ENCODE results near the gene C11orf21. TPM values are rescaled to one million over a fixed set of nuclear protein-coding genes. Genes with fewer than 3 reads are reported as not detected.

The C11orf21 gene
- total RNA-seq, 1 experiment from 2014 or later, result 0.09 TPM

DNA sequence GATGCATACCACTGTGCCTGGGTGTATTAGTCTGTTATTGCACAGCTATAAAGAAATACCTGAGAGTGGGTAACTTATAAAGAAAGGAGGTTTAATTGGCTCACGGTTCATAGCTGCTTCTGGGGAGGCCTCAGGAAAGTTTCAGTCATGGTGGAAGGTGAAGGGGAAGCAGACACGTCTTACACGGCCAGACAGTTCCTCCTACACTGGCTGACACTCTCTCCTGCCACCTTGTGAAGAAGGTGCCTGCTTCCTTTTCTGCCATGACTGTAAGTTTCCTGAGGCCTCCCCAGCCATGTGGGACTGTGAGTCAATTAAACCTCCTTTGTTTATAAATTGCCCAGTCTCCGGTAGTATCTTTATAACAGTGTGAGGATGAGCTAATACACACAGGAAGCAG is 41.8 kb upstream of the C11orf21 start:
- CTCF ChIA-PET, result no interaction called here
- POLR2A ChIA-PET, result interaction anchor here (0.5 kb wide), 1 partner anchor 35 kb away, joined by 6 read pairs; no protein-coding TSS in a partner anchor
- intact Hi-C loops (cut with micrococcal nuclease; ENCODE audit: unreplicated experiment), result no loop called here
- Histone ChIP-seq H3K4me3 (ENCODE audit: low read depth, low read length) (no peak overlapping the region), H3K4me1 (no peaks in the 10 kb centered on the region), H3K9me3 (peaks cover 5% of the 10 kb centered on the region; the same call in 1 of the 2 replicates), H3K36me3 (ENCODE audit: control insufficient read depth, insufficient read depth, low read length) (no peaks in the 10 kb centered on the region), H3K27me3 (replicated peaks; ENCODE audit: control insufficient read depth, insufficient read depth, low read length) (no peaks in the 10 kb centered on the region; the same call in 1 of the 2 replicates)
- peaks cover 9% of the 10 kb centered on the region for H3K9me3 Mint-ChIP-seq (ENCODE audit: unreplicated experiment)
- H3K27me3 Mint-ChIP-seq (ENCODE audit: insufficient read depth, unreplicated experiment), result peaks cover 17% of the 10 kb centered on the region
- H3K36me3 Mint-ChIP-seq (ENCODE audit: insufficient read depth, unreplicated experiment), result no peaks in the 10 kb centered on the region
- no peak overlapping the region for H3K4me3 Mint-ChIP-seq (ENCODE audit: unreplicated experiment)
- no peak for DNase-seq
- no peaks in the 10 kb centered on the region for H3K4me1 Mint-ChIP-seq (ENCODE audit: low read depth, unreplicated experiment)
- H3K27ac Mint-ChIP-seq (ENCODE audit: unreplicated experiment), result no peak overlapping the region
- no TSS peak for BruUV-seq (replicated peaks)
- TF ChIP-seq, protein P1, sequence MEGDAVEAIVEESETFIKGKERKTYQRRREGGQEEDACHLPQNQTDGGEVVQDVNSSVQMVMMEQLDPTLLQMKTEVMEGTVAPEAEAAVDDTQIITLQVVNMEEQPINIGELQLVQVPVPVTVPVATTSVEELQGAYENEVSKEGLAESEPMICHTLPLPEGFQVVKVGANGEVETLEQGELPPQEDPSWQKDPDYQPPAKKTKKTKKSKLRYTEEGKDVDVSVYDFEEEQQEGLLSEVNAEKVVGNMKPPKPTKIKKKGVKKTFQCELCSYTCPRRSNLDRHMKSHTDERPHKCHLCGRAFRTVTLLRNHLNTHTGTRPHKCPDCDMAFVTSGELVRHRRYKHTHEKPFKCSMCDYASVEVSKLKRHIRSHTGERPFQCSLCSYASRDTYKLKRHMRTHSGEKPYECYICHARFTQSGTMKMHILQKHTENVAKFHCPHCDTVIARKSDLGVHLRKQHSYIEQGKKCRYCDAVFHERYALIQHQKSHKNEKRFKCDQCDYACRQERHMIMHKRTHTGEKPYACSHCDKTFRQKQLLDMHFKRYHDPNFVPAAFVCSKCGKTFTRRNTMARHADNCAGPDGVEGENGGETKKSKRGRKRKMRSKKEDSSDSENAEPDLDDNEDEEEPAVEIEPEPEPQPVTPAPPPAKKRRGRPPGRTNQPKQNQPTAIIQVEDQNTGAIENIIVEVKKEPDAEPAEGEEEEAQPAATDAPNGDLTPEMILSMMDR (IDR thresholded peaks at IDR 0.05; ENCODE audit: insufficient read depth in 1 of 2, low read depth in 1 of 2, low read length in 1 of 2, severe bottlenecking in 1 of 2, unreplicated experiment in 1 of 2), result no peak

DNA sequence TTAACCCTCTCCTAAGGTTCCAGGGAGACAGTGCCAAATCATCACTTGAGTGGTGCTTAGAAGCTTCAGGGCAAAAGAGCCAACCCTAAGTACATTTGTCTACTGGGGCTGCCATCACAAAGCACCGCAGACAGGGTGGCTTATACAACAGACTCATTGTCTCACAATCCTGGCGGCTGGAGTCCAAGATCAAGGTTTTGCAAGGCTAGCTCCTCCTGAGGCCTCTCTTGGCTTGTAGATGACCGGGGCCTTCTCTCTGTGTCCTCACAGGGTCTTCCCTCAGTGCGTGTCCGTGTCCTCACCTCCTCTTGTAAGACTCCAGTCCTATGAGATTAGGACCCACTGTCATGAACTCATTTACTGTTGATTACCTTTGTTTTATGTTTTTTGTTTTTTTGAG is 41.3 kb upstream of the C11orf21 start:
- peaks cover 13% of the 10 kb centered on the region for H3K27me3 Mint-ChIP-seq (ENCODE audit: insufficient read depth, unreplicated experiment)
- H3K4me3 Mint-ChIP-seq (ENCODE audit: unreplicated experiment), result no peak overlapping the region
- no peaks in the 10 kb centered on the region for H3K4me1 Mint-ChIP-seq (ENCODE audit: low read depth, unreplicated experiment)
- no peak overlapping the region for H3K4me3 ChIP-seq (ENCODE audit: low read depth, low read length)
- no peak overlapping the region for H3K27ac Mint-ChIP-seq (ENCODE audit: unreplicated experiment)
- intact Hi-C loops (cut with micrococcal nuclease; ENCODE audit: unreplicated experiment), result no loop called here
- H3K9me3 ChIP-seq, result peaks cover 5% of the 10 kb centered on the region; the same call in 1 of the 2 replicates
- ChIA-PET POLR2A (no interaction called here), CTCF (no interaction called here)
- peaks cover 3% of the 10 kb centered on the region for H3K9me3 Mint-ChIP-seq (ENCODE audit: unreplicated experiment)
- no peaks in the 10 kb centered on the region for H3K4me1 ChIP-seq
- BruUV-seq (replicated peaks), result no TSS peak
- no peaks in the 10 kb centered on the region; the same call in 1 of the 2 replicates for H3K27me3 ChIP-seq (replicated peaks; ENCODE audit: control insufficient read depth, insufficient read depth, low read length)
- TF ChIP-seq, protein P1 (IDR thresholded peaks at IDR 0.05; ENCODE audit: insufficient read depth in 1 of 2, low read depth in 1 of 2, low read length in 1 of 2, severe bottlenecking in 1 of 2, unreplicated experiment in 1 of 2), result no peak
- no peak for DNase-seq
- H3K36me3 Mint-ChIP-seq (ENCODE audit: insufficient read depth, unreplicated experiment), result no peaks in the 10 kb centered on the region
- no peaks in the 10 kb centered on the region for H3K36me3 ChIP-seq (ENCODE audit: control insufficient read depth, insufficient read depth, low read length)

DNA sequence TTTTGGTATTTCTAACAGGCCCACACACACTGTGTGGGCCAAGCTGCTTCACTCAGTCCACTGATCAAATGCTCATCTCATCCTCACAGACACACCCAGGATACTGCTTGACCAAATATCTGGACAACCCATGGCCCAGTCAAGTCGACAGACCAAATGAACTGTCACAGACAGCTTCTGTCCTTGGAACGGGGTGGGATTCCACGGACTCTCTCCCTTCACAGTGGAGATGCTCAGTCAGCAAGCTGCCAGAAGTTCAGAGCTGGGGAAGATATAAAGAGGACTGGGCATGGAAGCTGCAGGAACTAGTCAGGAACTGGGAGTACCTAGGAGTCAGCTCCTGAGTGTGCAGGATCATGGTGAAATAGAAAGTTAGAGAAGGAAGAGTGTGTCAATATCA is 40.8 kb upstream of the C11orf21 start:
- H3K36me3 Mint-ChIP-seq (ENCODE audit: insufficient read depth, unreplicated experiment), result no peaks in the 10 kb centered on the region
- BruUV-seq (replicated peaks), result no TSS peak
- CTCF ChIA-PET, result no interaction called here
- H3K4me3 Mint-ChIP-seq (ENCODE audit: unreplicated experiment), result no peak overlapping the region
- Histone ChIP-seq H3K27me3 (replicated peaks; ENCODE audit: control insufficient read depth, insufficient read depth, low read length) (no peaks in the 10 kb centered on the region; the same call in 1 of the 2 replicates), H3K4me1 (no peaks in the 10 kb centered on the region), H3K9me3 (peaks cover 5% of the 10 kb centered on the region; the same call in 1 of the 2 replicates), H3K4me3 (ENCODE audit: low read depth, low read length) (no peak overlapping the region), H3K36me3 (ENCODE audit: control insufficient read depth, insufficient read depth, low read length) (no peaks in the 10 kb centered on the region)
- peaks cover 13% of the 10 kb centered on the region for H3K27me3 Mint-ChIP-seq (ENCODE audit: insufficient read depth, unreplicated experiment)
- no peak overlapping the region for H3K27ac Mint-ChIP-seq (ENCODE audit: unreplicated experiment)
- TF ChIP-seq, protein P1 (IDR thresholded peaks at IDR 0.05; ENCODE audit: insufficient read depth in 1 of 2, low read depth in 1 of 2, low read length in 1 of 2, severe bottlenecking in 1 of 2, unreplicated experiment in 1 of 2), result no peak
- no peaks in the 10 kb centered on the region for H3K9me3 Mint-ChIP-seq (ENCODE audit: unreplicated experiment)
- DNase-seq, result no peak
- no peaks in the 10 kb centered on the region for H3K4me1 Mint-ChIP-seq (ENCODE audit: low read depth, unreplicated experiment)
- intact Hi-C loops (cut with micrococcal nuclease; ENCODE audit: unreplicated experiment), result no loop called here
- POLR2A ChIA-PET, result no interaction called here

Measured in Caco-2 (cell line).